IMR-90 (cell line): ENCODE measurements around the gene COX17. TPM values are rescaled to one million over a fixed set of nuclear protein-coding genes. Genes with fewer than 3 reads are reported as not detected.

Source experiments
- ATAC-seq: fragments of 200-7000 bp; cut with Tn5 transposase; 2 replicates; pipeline ENCODE4 v1.9.1; 2020; ENCODE audit warnings: low read depth, mild to moderate bottlenecking, moderate library complexity
- BruUV-seq: library from RNA; stranded (reverse); fragments of 400-500 nt; replicated peaks from 2 replicates; lab custom pipeline; 2021; lab: Mats Ljungman, UMichigan
- CTCF ChIA-PET: fragments of 300-600 bp; formaldehyde crosslinking; extraction: SDS; loops from one replicate; lab custom pipeline; 2021; ENCODE audit warnings: antibody characterized with exemption; lab: Yijun Ruan, JAX
- POLR2A ChIA-PET: fragments of 300-600 bp; sonication (Branson Sonifier 250); formaldehyde crosslinking; loops from one replicate; lab custom pipeline; 2022; ENCODE audit warnings: antibody characterized with exemption; ENCODE audit not compliant: unreplicated experiment; lab: Charles Lee
- DNase-seq: peaks from one replicate; pipeline ENCODE4 v3.0.0; 2013
- H2AFZ ChIP-seq: replicated peaks from 2 replicates; pipeline ENCODE3; 2013; ENCODE audit warnings: low read length, mild to moderate bottlenecking; ENCODE audit not compliant: poor library complexity
- H2AK5ac ChIP-seq: 2 replicates; pipeline ENCODE4 v1.6.1; 2013; ENCODE audit warnings: low read depth, low read length, inconsistent platforms
- H2AK9ac ChIP-seq: replicated peaks from 2 replicates; pipeline ENCODE3; 2013; ENCODE audit warnings: mild to moderate bottlenecking, low read depth, low read length, moderate library complexity; ENCODE audit not compliant: poor library complexity
- H2BK120ac ChIP-seq: 2 replicates; pipeline ENCODE4 v1.6.1; 2013; ENCODE audit warnings: low read depth, low read length, inconsistent platforms
- H2BK15ac ChIP-seq: 3 replicates; pipeline ENCODE4 v1.6.1; 2013; ENCODE audit warnings: low read depth, low read length, inconsistent platforms
- H2BK20ac ChIP-seq: 2 replicates; pipeline ENCODE4 v1.6.1; 2013; ENCODE audit warnings: low read depth, mild to moderate bottlenecking, inconsistent platforms, low read length, moderate library complexity
- H2BK5ac ChIP-seq: 2 replicates; pipeline ENCODE4 v1.6.1; 2013; ENCODE audit warnings: mild to moderate bottlenecking, low read depth, low read length, inconsistent platforms; ENCODE audit not compliant: poor library complexity, severe bottlenecking
- H3K14ac ChIP-seq: replicated peaks from 2 replicates; pipeline ENCODE4 v1.6.1; 2013; ENCODE audit warnings: low read depth, low read length, inconsistent platforms
- H3K18ac ChIP-seq: 2 replicates; pipeline ENCODE4 v1.6.1; 2013; ENCODE audit warnings: low read depth, low read length, control low read depth
- H3K23ac ChIP-seq: 2 replicates; pipeline ENCODE4 v1.6.1; 2013; ENCODE audit warnings: low read depth, low read length, inconsistent platforms
- H3K27ac ChIP-seq: 2 replicates; pipeline ENCODE4 v1.5.1; 2013; ENCODE audit warnings: mild to moderate bottlenecking, control low read depth, low read length; ENCODE audit not compliant: insufficient read depth
- H3K27me3 ChIP-seq: 2 replicates; pipeline ENCODE4 v1.6.1; 2013; ENCODE audit warnings: low read length; ENCODE audit not compliant: control insufficient read depth, insufficient read depth
- H3K36me3 ChIP-seq: 2 replicates; pipeline ENCODE4 v1.6.1; 2013; ENCODE audit warnings: low read length, mixed read lengths; ENCODE audit not compliant: control insufficient read depth, insufficient read depth
- H3K4ac ChIP-seq: 2 replicates; pipeline ENCODE4 v1.6.1; 2013; ENCODE audit warnings: low read depth, low read length, inconsistent platforms
- H3K4me1 ChIP-seq: 2 replicates; pipeline ENCODE4 v1.6.1; 2013; ENCODE audit warnings: low read length, mixed read lengths; ENCODE audit not compliant: control insufficient read depth, insufficient read depth
- H3K4me2 ChIP-seq: 2 replicates; pipeline ENCODE4 v1.6.1; 2013; ENCODE audit warnings: low read depth, mild to moderate bottlenecking, control low read depth, low read length, moderate library complexity
- H3K4me3 ChIP-seq: 2 replicates; pipeline ENCODE4 v1.5.1; 2013; ENCODE audit warnings: low read depth, mild to moderate bottlenecking, control low read depth, low read length, moderate library complexity; ENCODE audit not compliant: insufficient read depth
- H3K56ac ChIP-seq: 2 replicates; pipeline ENCODE4 v1.6.1; 2013; ENCODE audit warnings: low read length, inconsistent platforms; ENCODE audit not compliant: insufficient read depth; ENCODE audit errors: extremely low read depth
- H3K79me1 ChIP-seq, 2 experiments: 2 replicates each; pipeline ENCODE4 v1.6.1; 2013; ENCODE audit warnings: low read length in 2 of 2, inconsistent platforms in 1 of 2, low read depth in 1 of 2
- H3K9ac ChIP-seq: 2 replicates; pipeline ENCODE4 v1.6.1; 2013; ENCODE audit warnings: low read depth, low read length, control low read depth
- H3K9me1 ChIP-seq: 2 replicates; pipeline ENCODE4 v1.6.1; 2013; ENCODE audit warnings: low read length, inconsistent platforms; ENCODE audit not compliant: insufficient read depth
- H3K9me3 ChIP-seq: 2 replicates; pipeline ENCODE4 v1.6.1; 2013; ENCODE audit warnings: low read length; ENCODE audit not compliant: control insufficient read depth, insufficient read depth
- H4K20me1 ChIP-seq: 2 replicates; pipeline ENCODE4 v1.6.1; 2013; ENCODE audit warnings: low read length, inconsistent platforms; ENCODE audit not compliant: insufficient read depth
- H4K5ac ChIP-seq: 2 replicates; pipeline ENCODE4 v1.6.1; 2013; ENCODE audit warnings: mild to moderate bottlenecking, low read depth, low read length, control low read depth
- H4K8ac ChIP-seq, 2 experiments: 2 replicates each; pipeline ENCODE4 v1.6.1; 2013; ENCODE audit warnings: low read depth in 2 of 2, low read length in 2 of 2, control low read depth in 1 of 2, inconsistent platforms in 1 of 2
- H4K91ac ChIP-seq: 2 replicates; pipeline ENCODE4 v1.6.1; 2013; ENCODE audit warnings: low read depth, low read length, inconsistent platforms; ENCODE audit not compliant: insufficient read depth
- BHLHE40 ChIP-seq: fragments of 150-350 bp; IDR thresholded peaks from 2 replicates; pipeline ENCODE4 v1.6.1; 2016; ENCODE audit warnings: mild to moderate bottlenecking, low read depth, low read length
- CEBPB ChIP-seq: IDR thresholded peaks from 2 replicates; pipeline ENCODE4 v1.6.1; 2012; ENCODE audit warnings: low read depth, low read length, improper control_type of control experiment
- CHD1 ChIP-seq: IDR thresholded peaks from 2 replicates; pipeline ENCODE4 v1.6.1; 2012; ENCODE audit warnings: low read depth, low read length, improper control_type of control experiment
- FOS ChIP-seq: fragments of 150-350 bp; IDR thresholded peaks from 2 replicates; pipeline ENCODE4 v1.6.1; 2016; ENCODE audit warnings: low read depth, low read length
- MAFK ChIP-seq: IDR thresholded peaks from 2 replicates; pipeline ENCODE4 v1.6.1; 2012; ENCODE audit warnings: low read depth, low read length, improper control_type of control experiment
- MAZ ChIP-seq: IDR thresholded peaks from 2 replicates; pipeline ENCODE4 v1.6.1; 2012; ENCODE audit warnings: low read depth, mild to moderate bottlenecking, low read length, improper control_type of control experiment, moderate library complexity, borderline replicate concordance
- MXI1 ChIP-seq: IDR thresholded peaks from 2 replicates; pipeline ENCODE4 v1.6.1; 2012; ENCODE audit warnings: low read depth, mild to moderate bottlenecking, low read length, moderate library complexity, borderline replicate concordance
- NFE2L2 ChIP-seq: fragments of 150-350 bp; IDR thresholded peaks from 2 replicates; pipeline ENCODE4 v1.6.1; 2016; ENCODE audit warnings: low read depth, mild to moderate bottlenecking, low read length
- POLR2A ChIP-seq: IDR thresholded peaks from 2 replicates; pipeline ENCODE4 v1.6.1; 2012; ENCODE audit warnings: mild to moderate bottlenecking, low read depth, low read length
- RAD21 ChIP-seq: IDR thresholded peaks from 2 replicates; pipeline ENCODE4 v1.6.1; 2012; ENCODE audit warnings: low read length, improper control_type of control experiment
- RCOR1 ChIP-seq: IDR thresholded peaks from 2 replicates; pipeline ENCODE4 v1.6.1; 2012; ENCODE audit warnings: mild to moderate bottlenecking, low read length, improper control_type of control experiment; ENCODE audit not compliant: insufficient replicate concordance
- RFX5 ChIP-seq: IDR thresholded peaks from 2 replicates; pipeline ENCODE4 v1.8.0; 2012; ENCODE audit warnings: low read depth, mild to moderate bottlenecking, low read length, moderate library complexity
- SMC3 ChIP-seq: fragments of 150-350 bp; IDR thresholded peaks from 2 replicates; pipeline ENCODE4 v1.6.1; 2016; ENCODE audit warnings: low read depth, mild to moderate bottlenecking, antibody characterized with exemption, low read length, moderate library complexity
- WGBS, 2 experiments: methylation state at CpG; one replicate each; pipeline versions ENCODE4 v1.1.5 to v1.1.7; 2013; ENCODE audit warnings: missing lambda C conversion rate in 2 of 2; ENCODE audit not compliant: insufficient read length in 1 of 2; ENCODE audit errors: extremely low coverage in 2 of 2; 5-methylcytosine and 5-hydroxymethylcytosine counted together
- dilution Hi-C: fragments of 300-500 bp; cut with HindIII; formaldehyde crosslinking; loops from one replicate; pipeline ENCODE4 v1.14.3; 2018; ENCODE audit warnings: low sequenced_read_pairs; ENCODE audit not compliant: unreplicated experiment
- in situ Hi-C: fragments of 300-500 bp; cut with MboI; formaldehyde crosslinking; loops from 3 replicates; pipeline ENCODE4 v1.14.3; 2019; ENCODE audit warnings: low sequenced_read_pairs, inconsistent platforms, mixed read lengths
- intact Hi-C: fragments of 100-400 bp; cut with micrococcal nuclease; formaldehyde crosslinking; loops from 2 replicates; pipeline ENCODE4 v1.10.0; 2022
- polyA plus RNA-seq, 3 experiments: library from polyadenylated mRNA; depleted of rRNA; stranded (reverse); fragments of >200 nt; gene quantifications; 2 replicates each; pipeline ENCODE4 v1.2.3, GENCODE V29; 2012; ENCODE audit warnings: low replicate concordance in 1 of 3
- total RNA-seq: library from RNA; depleted of rRNA; stranded (reverse); fragments of >200 nt; gene quantifications from 2 replicates; pipeline ENCODE4 v1.2.3, GENCODE V29; 2012
- TF ChIP-seq, protein P1 (sequence below): fragments of 150-350 bp; IDR thresholded peaks from 2 replicates; pipeline ENCODE4 v1.6.1; 2016; ENCODE audit warnings: low read depth, mild to moderate bottlenecking, low read length, moderate library complexity, borderline replicate concordance
- TF ChIP-seq, protein P2 (sequence below): fragments of 150-350 bp; IDR thresholded peaks from 2 replicates; pipeline ENCODE4 v1.6.1; 2017; ENCODE audit warnings: mild to moderate bottlenecking, antibody characterized with exemption, low read length, low read depth

Gene COX17
- total and polyA plus RNA-seq, 2 of the 4 experiments (the other 2 are of a cell fraction): 2.0 to 24.5 TPM

DNA sequence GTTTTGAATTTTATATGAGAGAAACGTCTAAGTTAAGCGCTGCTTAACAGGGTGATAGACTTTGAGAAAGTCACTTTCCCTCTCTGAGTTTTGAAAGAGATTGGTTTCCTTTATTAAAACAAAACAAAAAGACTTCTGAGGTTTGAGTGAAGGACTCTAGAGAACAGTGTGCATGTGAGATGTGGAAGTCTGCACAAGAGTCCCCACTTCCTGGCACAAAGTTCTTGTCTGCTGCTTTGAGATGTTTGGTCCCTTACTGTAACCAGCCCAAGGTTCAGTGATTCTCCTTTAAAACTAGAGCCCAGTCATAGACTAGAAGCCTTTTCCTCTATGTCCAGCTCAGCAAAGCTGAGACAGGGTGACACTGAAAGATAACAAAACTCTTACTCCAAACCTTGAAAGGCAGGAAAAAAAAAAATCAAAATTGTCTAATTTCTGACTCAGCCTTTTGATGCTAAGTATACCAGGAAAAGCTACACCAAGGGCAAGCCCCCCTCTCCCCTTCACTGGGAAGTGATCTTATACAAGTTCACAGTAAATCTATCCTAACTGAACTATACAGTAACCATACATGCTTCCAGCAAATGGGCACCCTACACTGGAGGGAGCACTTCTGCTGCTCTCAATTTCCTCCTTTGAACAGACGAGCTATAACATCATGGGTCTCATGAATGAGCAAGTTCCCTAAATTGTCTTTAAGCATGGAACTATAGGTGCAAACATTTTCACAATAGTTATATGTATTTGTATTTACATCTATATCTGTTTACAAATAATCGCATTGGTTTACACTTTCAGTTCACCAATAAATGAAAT is 19.1 kb downstream of the COX17 start:
- Histone ChIP-seq H4K91ac (no peak overlapping the region), H4K8ac (no peak overlapping the region), H3K4me1 (peaks cover 2% of the 10 kb centered on the region; the same call in 1 of the 2 replicates), H4K20me1 (no peaks in the 10 kb centered on the region), H3K23ac (no peak overlapping the region), H3K9ac (no peak overlapping the region), H3K27me3 (peaks cover 8% of the 10 kb centered on the region), H3K4me3 (no peak overlapping the region), H2AFZ (no peak overlapping the region), H3K9me3 (0 out of 2 replicates have a peak, but pooled peaks cover 2% of the 10 kb centered on the region), H3K4ac (no peak overlapping the region), H3K79me1 (no peaks in the 10 kb centered on the region), H2AK5ac (no peak overlapping the region), H2BK5ac (no peak overlapping the region), H2BK15ac (no peak overlapping the region), H3K56ac (no peak overlapping the region), H3K18ac (no peak overlapping the region), H3K9me1 (no peaks in the 10 kb centered on the region), H2BK120ac (no peak overlapping the region), H2AK9ac (no peak overlapping the region), H3K36me3 (no peaks in the 10 kb centered on the region), H2BK20ac (no peak overlapping the region), H3K14ac (no peak overlapping the region), H3K4me2 (no peak overlapping the region), H4K5ac (no peak overlapping the region), H3K27ac (no peak overlapping the region)
- ChIA-PET CTCF (interaction anchor here (0.6 kb wide), 1 partner anchor 50 kb away, joined by 6 read pairs; no protein-coding TSS in a partner anchor), POLR2A (no interaction called here)
- ATAC-seq: no peak
- intact Hi-C loops: no loop called here
- dilution Hi-C loops: no loop called here
- TF ChIP-seq RCOR1: no peak
- no peak for TF ChIP-seq POLR2A
- TF ChIP-seq, protein P1, sequence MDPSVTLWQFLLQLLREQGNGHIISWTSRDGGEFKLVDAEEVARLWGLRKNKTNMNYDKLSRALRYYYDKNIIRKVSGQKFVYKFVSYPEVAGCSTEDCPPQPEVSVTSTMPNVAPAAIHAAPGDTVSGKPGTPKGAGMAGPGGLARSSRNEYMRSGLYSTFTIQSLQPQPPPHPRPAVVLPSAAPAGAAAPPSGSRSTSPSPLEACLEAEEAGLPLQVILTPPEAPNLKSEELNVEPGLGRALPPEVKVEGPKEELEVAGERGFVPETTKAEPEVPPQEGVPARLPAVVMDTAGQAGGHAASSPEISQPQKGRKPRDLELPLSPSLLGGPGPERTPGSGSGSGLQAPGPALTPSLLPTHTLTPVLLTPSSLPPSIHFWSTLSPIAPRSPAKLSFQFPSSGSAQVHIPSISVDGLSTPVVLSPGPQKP: no peak
- no peak for TF ChIP-seq CHD1
- no peak for TF ChIP-seq BHLHE40
- no peak for TF ChIP-seq FOS
- no peak for TF ChIP-seq RFX5
- no peak for TF ChIP-seq SMC3
- TF ChIP-seq, protein P2, sequence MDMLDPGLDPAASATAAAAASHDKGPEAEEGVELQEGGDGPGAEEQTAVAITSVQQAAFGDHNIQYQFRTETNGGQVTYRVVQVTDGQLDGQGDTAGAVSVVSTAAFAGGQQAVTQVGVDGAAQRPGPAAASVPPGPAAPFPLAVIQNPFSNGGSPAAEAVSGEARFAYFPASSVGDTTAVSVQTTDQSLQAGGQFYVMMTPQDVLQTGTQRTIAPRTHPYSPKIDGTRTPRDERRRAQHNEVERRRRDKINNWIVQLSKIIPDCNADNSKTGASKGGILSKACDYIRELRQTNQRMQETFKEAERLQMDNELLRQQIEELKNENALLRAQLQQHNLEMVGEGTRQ: no peak
- no peak for TF ChIP-seq RAD21
- no peak for TF ChIP-seq NFE2L2
- no peak for TF ChIP-seq CEBPB
- TF ChIP-seq MAZ: no peak
- no peak for TF ChIP-seq MAFK
- TF ChIP-seq MXI1: no peak
- in situ Hi-C loops: no loop called here
- DNase-seq: no peak
- no TSS peak for BruUV-seq
- no CpG with 5 or more reads among the region's 4 CpGs for WGBS, 2 experiments
